Measurements from ENCODE around the gene ZNF222. TPM values are rescaled to one million over a fixed set of nuclear protein-coding genes. Genes with fewer than 3 reads are reported as not detected.

Gene ZNF222
- total and polyA plus RNA-seq, 7 donors: 0.60 to 3.8 (median 2.1) TPM

DNA sequence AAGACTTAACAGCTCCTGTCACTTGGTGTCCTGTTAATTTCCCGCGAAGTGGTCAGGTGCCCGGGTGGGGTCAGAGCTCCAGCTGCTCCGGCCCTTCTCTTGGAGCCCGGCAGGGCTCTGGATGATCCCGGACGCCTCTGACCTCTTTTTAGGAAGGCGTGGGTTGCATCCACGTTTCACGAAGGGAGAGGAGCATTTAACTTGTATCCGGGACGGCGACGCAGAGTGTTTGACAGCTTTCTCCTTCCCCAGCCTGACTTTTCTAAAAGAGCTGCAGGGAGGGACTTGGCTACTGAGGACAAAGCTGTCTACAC is 40.5 kb upstream of the ZNF222 start:
- H3K4me3 ChIP-seq: peak overlapping the region; percentile 67 to 80 (median 72)
- intact Hi-C loops (cut with DNase I): loop anchor here (2.0 to 5.0 kb wide), 3 partner anchors 18 to 128 kb away; partner anchors contain the start of genes ZNF225, ZNF230 and ZNF45
- no peak for TF ChIP-seq POLR2A (IDR thresholded peaks at IDR 0.05)
- TF ChIP-seq, protein P1, sequence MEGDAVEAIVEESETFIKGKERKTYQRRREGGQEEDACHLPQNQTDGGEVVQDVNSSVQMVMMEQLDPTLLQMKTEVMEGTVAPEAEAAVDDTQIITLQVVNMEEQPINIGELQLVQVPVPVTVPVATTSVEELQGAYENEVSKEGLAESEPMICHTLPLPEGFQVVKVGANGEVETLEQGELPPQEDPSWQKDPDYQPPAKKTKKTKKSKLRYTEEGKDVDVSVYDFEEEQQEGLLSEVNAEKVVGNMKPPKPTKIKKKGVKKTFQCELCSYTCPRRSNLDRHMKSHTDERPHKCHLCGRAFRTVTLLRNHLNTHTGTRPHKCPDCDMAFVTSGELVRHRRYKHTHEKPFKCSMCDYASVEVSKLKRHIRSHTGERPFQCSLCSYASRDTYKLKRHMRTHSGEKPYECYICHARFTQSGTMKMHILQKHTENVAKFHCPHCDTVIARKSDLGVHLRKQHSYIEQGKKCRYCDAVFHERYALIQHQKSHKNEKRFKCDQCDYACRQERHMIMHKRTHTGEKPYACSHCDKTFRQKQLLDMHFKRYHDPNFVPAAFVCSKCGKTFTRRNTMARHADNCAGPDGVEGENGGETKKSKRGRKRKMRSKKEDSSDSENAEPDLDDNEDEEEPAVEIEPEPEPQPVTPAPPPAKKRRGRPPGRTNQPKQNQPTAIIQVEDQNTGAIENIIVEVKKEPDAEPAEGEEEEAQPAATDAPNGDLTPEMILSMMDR (IDR thresholded peaks at IDR 0.05): no peak
- TF ChIP-seq POLR2AphosphoS5 (IDR thresholded peaks at IDR 0.05): no peak
- TF ChIP-seq EP300 (IDR thresholded peaks at IDR 0.05): no peak
- WGBS, 2 donors: 2 to 4% methylated on average over 14 of the region's 14 CpGs
- peak overlapping the region; percentile 78 to 83 (median 83) for H3K27ac ChIP-seq
- no peaks in the 10 kb centered on the region for H3K27me3 ChIP-seq
- H3K4me1 ChIP-seq: peaks cover 0 to 16% (median 6%) of the 10 kb centered on the region in 4 donors
- no peak for DNase-seq
- peaks cover 0 to 16% (median 9%) of the 10 kb centered on the region in 4 donors for H3K36me3 ChIP-seq
- peaks cover 0 to 9% (median 1%) of the 10 kb centered on the region in 4 donors for H3K9me3 ChIP-seq

DNA sequence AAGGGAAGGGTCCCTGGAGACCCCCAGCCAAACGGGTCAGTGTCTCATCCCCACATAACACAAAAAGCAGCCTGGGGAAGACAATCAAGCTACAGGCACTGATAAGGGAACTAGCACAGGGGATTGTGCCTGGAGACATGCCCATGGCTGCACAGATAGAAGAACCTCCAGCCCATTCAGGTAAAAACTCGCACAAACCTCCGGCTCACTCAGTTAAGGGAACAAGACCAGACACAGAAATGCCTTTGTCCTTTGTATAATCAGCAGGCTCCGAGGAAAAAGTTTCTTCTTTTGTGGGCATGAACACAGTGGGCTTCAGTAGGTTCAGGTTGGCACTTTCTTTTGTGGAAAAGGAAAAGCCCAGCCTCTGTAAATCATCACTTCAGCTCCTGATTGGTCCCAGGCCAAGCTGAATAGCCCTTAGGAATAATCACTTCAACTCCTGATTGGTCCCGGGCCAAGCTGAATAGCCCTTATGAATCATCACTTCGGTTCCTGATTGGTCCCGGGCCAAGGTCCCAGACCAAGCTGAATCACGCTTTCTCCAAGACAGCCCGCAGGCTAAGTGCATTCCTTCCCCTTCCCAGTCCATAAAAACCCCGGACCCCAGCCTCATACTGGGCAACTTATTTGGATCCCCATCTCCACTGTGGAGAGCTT is 27.4 kb upstream of the ZNF222 start:
- Histone ChIP-seq H3K27me3 (no peaks in the 10 kb centered on the region), H3K4me3 (no peak overlapping the region), H3K4me1 (peaks cover 0 to 7% (median 3%) of the 10 kb centered on the region in 4 donors), H3K27ac (no peak overlapping the region), H3K36me3 (peaks cover 10 to 49% (median 32%) of the 10 kb centered on the region in 4 donors), H3K9me3 (peaks cover 5 to 14% (median 7%) of the 10 kb centered on the region in 4 donors)
- no peak for DNase-seq
- TF ChIP-seq, protein P1 (IDR thresholded peaks at IDR 0.05): no peak
- TF ChIP-seq EP300 (IDR thresholded peaks at IDR 0.05) (no peak), POLR2AphosphoS5 (IDR thresholded peaks at IDR 0.05) (no peak)
- intact Hi-C loops (cut with DNase I): no loop called here
- WGBS, 2 donors: 92 to 93% methylated on average over 10 of the region's 10 CpGs

DNA sequence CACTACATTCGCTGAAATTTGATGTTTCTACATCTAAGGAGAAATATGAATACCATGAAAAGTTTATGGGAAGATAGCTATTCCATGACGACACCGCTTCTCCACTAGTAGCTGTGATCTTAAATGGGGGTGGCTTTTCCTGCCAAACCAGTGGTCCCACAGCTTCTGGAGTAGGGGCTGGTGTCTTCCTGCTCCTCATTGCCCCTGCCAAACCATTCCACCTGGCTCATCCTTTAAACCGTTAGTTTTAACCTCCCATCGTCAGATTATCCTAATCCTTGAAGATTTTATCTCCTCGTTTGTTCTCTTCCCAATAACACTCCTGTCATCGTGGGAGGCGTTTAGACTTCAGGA is 23.0 kb upstream of the ZNF222 start:
- TF ChIP-seq, protein P1 (IDR thresholded peaks at IDR 0.05): no peak
- no peak for TF ChIP-seq POLR2AphosphoS5 (IDR thresholded peaks at IDR 0.05)
- no peak for TF ChIP-seq POLR2A (IDR thresholded peaks at IDR 0.05)
- TF ChIP-seq EP300 (IDR thresholded peaks at IDR 0.05): no peak
- H3K27me3 ChIP-seq: no peaks in the 10 kb centered on the region
- H3K4me1 ChIP-seq: peaks cover 0 to 19% (median 12%) of the 10 kb centered on the region in 4 donors
- peaks cover 2 to 14% (median 4%) of the 10 kb centered on the region in 4 donors for H3K36me3 ChIP-seq
- intact Hi-C loops (cut with DNase I): loop anchor here (1.0 to 5.0 kb wide), 6 partner anchors 17 to 110 kb away; partner anchors contain the start of genes ZNF155, ZNF221, ZNF223 and ZNF224
- no peak for DNase-seq
- peaks cover 0 to 12% (median 4%) of the 10 kb centered on the region in 4 donors for H3K9me3 ChIP-seq
- peak overlapping the region; percentile 69 to 81 (median 80) for H3K27ac ChIP-seq
- peak overlapping the region; percentile 57 to 85 (median 69) for H3K4me3 ChIP-seq
- 13 to 16% methylated on average over 8 of the region's 8 CpGs for WGBS, 2 donors

DNA sequence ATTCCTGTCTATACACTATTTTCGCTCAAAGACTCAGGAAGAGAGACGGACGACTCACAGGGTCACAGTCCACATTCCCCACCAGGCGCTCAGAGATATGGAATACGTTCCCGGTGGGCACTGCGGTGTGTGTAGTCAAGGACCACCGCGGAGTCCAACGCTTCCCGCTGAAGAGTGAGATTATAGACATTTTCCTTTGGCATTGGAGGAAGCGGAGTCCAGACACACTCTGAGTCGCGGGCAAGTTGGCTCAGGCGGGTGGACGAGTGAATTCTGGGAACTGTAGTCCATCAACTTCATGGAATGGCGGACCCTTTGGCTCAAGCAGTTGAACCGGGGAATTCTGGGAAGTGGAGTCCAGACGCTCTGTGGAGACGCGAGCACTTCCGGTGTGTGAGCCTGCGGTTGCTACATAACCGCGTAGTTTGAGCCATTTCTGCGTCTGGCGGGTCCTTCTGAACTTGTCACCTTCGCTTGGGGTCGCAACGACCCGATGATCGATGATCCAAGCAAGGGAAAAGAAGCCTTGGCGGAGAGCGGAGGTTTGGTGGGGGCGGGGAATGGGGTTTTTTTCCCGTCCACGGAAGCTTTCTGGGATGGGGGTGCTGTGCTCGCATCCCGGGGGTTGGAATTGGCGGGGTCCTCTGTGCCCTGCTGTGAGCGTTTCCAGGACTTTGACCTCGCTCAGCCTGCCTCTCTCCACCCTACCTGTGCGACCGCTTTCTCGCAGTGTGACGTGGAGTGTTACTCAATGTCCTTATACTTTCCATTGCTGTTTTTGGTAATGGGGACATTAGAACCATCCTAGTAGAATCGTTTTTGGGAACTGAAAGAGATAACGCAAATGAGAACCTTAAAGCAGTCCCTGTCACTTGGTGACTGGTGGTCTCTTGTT is 22.4 kb upstream of the ZNF222 start, which contains the start of gene ZNF230:
Gene ZNF230, plus strand, starts transcription at position 392 of the 895 bp plus-strand sequence. CDS start 4,122 bp downstream, outside the sequence.
- 0% methylated on average over 48 of the region's 48 CpGs for WGBS, 2 donors
- DNase-seq: peak; percentile 96
- Histone ChIP-seq H3K27me3 (no peaks in the 10 kb centered on the region), H3K4me3 (peak within 1 kb of the TSS; percentile 57 to 85 (median 69)), H3K4me1 (peaks cover 0 to 19% (median 12%) of the 10 kb centered on the region in 4 donors), H3K27ac (peak within 1 kb of the TSS; percentile 69 to 81 (median 80)), H3K36me3 (peaks cover 9 to 15% (median 10%) of the 10 kb centered on the region in 4 donors), H3K9me3 (peaks cover 0 to 16% (median 6%) of the 10 kb centered on the region in 4 donors)
- intact Hi-C loops (cut with DNase I): loop anchor here (1.0 to 5.0 kb wide), 6 partner anchors 18 to 109 kb away; partner anchors contain the start of genes ZNF155, ZNF221, ZNF223 and ZNF224
- TF ChIP-seq EP300 (IDR thresholded peaks at IDR 0.05) (peak in 1 of 4 donors; percentile 10), POLR2A (IDR thresholded peaks at IDR 0.05) (peak in 1 of 2 donors; percentile 26), POLR2AphosphoS5 (IDR thresholded peaks at IDR 0.05) (peak; percentile 35 to 84 (median 77))
- TF ChIP-seq, protein P1 (IDR thresholded peaks at IDR 0.05): peak in 1 of 4 experiments; percentile 14
